ENCODE results near the gene NAGA.

Gene NAGA

DNA sequence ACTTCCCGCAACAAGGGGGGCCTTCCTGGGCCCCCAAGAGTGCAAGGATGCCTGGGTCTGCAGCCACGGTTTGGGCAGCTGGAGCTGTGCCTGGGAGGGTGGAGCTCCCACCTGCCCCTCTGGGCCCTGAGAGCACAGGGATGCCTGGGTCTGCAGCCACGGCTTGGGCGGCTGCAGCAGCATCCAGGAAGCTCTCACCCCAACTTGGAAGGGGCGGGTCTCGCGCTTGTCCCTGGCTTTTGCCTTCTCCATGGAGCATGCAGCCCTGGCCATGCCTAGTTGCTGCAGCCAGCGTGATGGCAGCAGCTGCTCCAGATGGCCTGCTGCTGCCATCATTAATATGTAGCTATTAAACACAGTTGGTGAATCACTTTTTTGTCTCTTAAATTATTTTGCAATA is 35.4 kb downstream of the NAGA start:
- DNase-seq = no peak

DNA sequence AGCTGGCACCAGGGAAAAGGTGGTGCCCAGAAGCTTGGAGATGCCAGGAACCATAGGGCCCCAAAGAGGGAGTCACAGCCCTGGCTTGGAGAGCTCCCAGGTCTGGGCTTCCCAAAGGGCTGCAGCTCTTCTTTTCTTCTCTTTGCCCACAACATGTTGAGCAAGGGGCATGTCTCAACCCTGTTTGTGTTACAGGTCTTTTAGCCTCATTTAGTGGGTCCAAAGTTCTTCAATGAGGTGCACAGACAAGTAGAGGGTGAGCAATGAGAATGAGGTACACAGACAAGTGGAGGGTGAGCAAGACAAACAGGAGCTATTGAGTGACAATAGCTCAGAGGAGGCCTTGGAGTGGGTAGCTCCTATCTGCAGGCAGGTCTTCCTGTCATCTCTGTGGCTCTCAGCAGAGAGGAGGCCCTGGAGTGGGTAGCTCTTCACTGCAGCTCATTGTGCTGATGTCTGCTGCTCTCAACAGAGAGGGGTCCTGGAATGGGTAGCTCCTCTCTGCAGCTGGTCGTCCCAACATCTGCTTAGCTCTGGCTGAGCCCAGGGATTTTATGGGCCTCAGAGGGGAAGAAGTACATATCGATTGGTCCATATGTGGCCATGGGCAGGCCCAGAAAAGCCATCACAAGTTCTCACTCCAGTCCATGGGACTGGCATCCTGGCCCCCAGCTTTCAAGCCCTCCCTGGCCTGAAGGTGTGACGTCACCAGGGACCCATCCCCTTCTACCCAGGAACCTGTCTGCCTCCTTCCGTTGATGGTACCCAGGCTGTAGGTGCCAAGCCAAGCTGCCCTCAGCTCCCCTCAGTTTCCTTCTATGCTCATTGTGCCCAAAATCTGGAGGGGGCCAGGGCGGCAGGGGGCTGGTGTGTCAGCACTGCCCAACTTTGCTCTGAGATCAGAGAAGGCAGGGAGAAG is 37.1 kb downstream of the NAGA start:
- no peak for DNase-seq

DNA sequence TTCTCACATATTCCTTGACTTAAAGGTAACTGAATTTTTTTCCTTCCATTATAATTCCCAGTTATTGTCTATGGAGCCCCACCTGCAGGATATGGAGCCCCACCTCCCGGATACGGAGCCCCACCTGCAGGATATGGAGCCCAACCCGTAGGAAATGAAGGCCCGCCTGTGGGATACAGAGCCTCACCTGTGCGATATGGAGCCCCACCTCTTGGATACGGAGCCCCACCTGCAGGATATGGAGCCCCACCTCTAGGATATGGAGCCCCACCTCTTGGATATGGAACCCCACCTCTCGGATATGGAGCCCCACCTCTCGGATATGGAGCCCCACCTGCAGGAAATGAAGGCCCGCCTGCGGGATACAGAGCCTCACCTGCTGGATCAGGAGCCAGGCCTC is 43.9 kb downstream of the NAGA start:
- DNase-seq = no peak

DNA sequence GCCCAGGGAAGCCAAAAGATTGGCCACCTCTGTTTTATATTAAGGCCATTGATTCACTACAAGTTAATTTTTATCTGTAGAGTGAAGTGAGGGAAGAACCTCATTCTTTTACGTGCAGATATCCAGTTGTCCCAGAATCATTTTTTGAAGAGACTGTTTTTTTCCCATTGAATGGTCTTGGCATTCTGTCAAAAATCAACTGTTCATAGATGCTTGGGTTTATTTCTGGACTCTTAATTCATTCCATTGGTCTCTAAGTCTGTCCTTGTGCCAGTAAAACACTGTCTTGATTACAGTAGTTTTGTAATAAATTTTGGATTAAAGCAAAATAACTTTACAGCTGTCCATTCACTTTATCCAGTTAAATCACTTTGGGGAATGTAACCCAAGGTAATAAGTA is 45.2 kb downstream of the NAGA start:
- DNase-seq = no peak

DNA sequence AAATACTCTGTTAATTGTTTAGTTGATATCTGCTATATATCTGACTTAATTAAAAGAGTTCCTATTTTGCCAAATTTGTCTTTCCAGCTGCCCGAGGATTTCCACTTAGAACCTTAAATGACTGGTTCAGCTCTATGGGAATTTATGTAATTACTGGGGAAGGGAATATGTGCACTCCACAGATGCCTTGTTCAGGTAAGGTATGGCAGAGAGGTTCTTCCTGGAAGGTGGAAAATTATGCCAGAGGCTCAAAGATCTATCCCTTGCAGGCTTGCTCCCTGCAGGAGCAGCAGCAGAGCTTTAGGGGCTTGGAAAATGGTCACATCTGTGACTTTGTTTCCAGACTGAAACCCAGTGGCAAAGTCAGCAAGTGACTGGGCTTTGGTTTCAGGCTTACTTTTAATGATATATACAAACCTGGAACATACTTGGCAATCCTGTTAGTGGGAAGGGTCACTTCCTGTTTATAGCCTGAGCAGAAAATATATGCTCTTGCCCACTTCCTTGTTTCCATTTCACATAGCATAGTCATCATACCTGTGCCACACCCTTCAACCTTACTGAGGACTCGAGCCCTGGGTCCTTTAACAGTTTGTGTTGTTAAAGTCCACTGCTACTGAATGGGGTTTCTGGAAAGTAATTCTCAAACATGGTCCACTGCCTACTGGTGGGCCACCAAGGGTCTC is 48.3 kb downstream of the NAGA start:
- DNase-seq = no peak

DNA sequence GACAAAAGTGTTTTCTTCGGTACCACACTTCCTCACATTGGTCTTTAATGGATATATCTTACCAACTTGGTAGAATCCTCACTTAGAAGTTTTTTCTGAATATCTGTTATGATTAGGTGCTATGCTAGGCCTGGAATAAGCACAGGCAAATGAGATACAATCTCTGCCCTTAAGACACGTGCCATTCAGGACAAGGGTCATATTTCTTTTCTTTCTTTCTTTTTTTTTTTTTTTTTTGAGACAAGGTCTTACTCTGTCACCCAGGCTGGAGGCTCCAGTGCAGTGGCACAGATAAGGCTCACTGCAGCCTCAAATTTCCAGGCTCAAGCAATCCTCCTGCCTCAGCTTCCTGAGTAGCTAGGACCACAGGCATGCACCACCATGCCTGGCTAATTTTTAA is 49.0 kb downstream of the NAGA start:
- no peak for DNase-seq

DNA sequence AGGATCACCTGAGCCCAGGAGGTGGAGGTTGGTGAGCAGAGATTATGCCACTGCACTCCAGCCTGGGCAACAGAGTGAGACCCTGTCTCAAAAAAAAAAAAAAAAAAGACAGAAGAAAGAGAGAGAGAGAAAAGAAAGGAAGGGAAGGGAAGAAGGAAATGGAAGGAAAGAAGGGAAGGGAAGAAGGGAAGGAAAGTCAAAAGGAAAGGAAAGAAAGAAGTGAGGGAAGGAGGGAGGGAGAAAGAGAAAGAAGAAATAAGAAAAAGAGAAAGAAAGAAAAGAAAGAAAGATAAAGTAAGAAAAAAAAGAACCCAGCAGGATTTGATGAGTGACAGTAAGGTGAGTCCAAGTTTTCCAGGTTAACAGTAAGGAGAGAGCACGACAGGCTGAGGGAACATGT is 52.4 kb downstream of the NAGA start:
- no peak for DNase-seq

DNA sequence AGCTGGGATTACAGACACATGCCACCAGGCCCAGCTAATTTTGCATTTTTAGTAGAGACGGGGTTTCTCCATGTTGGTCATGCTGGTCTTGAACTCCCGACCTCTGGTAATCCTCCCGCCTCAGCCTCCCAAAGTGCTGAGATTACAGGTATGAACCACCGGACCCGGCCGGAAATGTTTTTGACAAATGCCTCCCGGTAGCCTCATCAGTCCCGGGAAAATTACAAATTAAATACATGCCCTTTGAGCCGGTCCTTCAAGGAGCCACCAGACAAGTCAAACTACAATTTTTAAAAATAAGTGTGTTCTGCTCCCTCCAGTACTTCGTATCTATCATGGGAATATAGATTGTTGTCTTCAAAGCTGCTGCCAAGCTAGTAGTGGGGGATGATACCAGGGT is 54.5 kb downstream of the NAGA start:
- no peak for DNase-seq

DNA sequence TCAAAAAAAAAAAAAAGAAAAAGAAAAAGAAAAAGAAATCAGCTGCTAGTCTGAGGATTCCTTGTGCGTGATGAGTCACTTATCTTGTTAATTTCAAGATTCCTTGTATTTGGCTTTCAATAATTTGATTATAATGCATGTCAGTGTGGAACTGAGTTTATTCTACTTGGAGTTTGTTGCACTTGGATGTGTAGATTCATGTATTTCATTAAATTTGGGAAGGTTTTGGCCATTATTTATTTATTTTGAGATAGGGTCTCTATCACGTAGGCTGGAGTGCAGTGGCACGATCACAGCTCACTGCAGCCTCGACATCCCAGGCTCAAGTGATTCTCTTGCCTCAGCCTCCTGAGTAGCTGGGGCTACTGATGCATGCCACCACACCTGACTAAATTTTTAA is 57.2 kb downstream of the NAGA start:
- no peak for DNase-seq

DNA sequence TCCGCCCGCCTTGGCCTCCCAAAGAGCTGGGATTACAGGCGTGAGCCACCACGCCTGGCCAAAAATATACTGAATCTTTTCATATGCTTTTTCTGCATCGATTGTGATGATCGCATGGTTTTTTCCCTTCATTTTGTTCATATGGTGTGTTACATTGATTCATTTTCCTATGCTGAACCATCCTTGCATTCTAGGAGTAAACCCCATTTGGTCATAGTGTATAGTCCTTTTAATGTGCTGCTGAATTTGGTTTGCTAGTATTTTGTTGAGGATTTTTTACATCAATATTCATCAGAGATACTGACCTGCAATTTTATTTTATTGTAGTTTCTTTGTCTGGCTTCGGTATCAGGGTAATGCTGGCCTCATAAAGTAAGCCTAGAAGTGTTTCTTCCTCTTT is 59.8 kb downstream of the NAGA start:
- DNase-seq = no peak
